H1 (cell line): ENCODE data around the gene TMEM125. TPM values are rescaled to one million over a fixed set of nuclear protein-coding genes. Genes with fewer than 3 reads are reported as not detected.

Experiments
- CBX8 ChIP-seq: fragments of 300-800, 300-1000 bp; sonication (generic); IDR thresholded peaks from 2 replicates; pipeline ENCODE4 v1.7.1; 2016; ENCODE audit warnings: low read depth, low read length, borderline replicate concordance
- KDM4A ChIP-seq: IDR thresholded peaks from one replicate; pipeline ENCODE4 v1.7.1; 2012; ENCODE audit warnings: low read depth, mild to moderate bottlenecking, moderate library complexity, low read length, inconsistent platforms; ENCODE audit not compliant: severe bottlenecking
- PHF8 ChIP-seq: fragments of 200-600 bp; sonication (generic); conservative IDR thresholded peaks from 2 replicates; pipeline ENCODE4 v1.7.1; 2012; ENCODE audit warnings: low read depth, mild to moderate bottlenecking, inconsistent platforms, low read length, moderate library complexity
- TCF12 ChIP-seq: IDR thresholded peaks from 2 replicates; pipeline ENCODE4 v1.6.1; 2011; ENCODE audit warnings: low read depth, mild to moderate bottlenecking, low read length
- polyA plus RNA-seq, 7 experiments: library from polyadenylated mRNA; depleted of rRNA in 3 of 7; stranded (reverse) in 5 of 7; unstranded in 2 of 7; fragments of >200 nt in 5 of 7; fragments of 200-250 nt in 2 of 7; gene quantifications; 1 replicate in 5 of 7; 2 replicates in 1 of 7; 4 replicates in 1 of 7; pipeline versions ENCODE4 v1.2.1 to v1.2.3, GENCODE V29; 2011 to 2013; ENCODE audit warnings: missing spikeins in 2 of 7, mixed read lengths in 2 of 7
- total RNA-seq: library from RNA; stranded (reverse); fragmentation: NEBNext Ultra II Directional; extraction: Animal tissue kit (Norgen Biotek cat#: 25700); gene quantifications from 2 replicates; pipeline ENCODE4 v1.2.1, GENCODE V29; 2021
- TF ChIP-seq, protein P1 (sequence below): IDR thresholded peaks from 2 replicates; pipeline ENCODE4 v1.6.1; 2011; ENCODE audit warnings: low read length, improper control_type of control experiment

TMEM125 gene
- total and polyA plus RNA-seq, 2 of the 8 experiments (the other 6 are each of a cell fraction or from before 2014, with no cell fraction given): 26.5 to 46.7 TPM

DNA sequence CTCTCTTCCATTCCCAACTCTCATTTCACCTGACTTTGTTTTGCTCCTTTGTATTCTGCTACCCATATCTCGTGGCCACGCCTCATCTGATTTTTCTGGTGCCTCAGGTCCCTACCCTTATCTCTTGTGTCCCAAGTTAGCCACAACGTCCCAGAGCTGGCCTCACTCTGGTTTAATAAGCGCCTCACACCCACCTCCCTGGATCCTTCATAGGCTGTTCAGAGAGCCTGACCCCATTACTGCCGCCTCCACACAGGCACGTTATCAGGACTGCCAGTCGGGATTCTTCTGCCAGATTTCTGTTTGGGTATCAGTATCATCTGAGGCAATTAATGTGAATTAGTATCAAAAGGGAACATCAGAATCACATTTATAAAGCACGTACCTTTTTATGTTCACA lies 34.7 kb upstream of the TMEM125 start (continued):
- TF ChIP-seq, protein P1, sequence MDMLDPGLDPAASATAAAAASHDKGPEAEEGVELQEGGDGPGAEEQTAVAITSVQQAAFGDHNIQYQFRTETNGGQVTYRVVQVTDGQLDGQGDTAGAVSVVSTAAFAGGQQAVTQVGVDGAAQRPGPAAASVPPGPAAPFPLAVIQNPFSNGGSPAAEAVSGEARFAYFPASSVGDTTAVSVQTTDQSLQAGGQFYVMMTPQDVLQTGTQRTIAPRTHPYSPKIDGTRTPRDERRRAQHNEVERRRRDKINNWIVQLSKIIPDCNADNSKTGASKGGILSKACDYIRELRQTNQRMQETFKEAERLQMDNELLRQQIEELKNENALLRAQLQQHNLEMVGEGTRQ: no peak
- no peak for TF ChIP-seq KDM4A
- no peak for TF ChIP-seq CBX8
- no peak for TF ChIP-seq TCF12
- TF ChIP-seq PHF8: no peak
